Measurements from ENCODE around the gene PLEKHB1.

Gene PLEKHB1

DNA sequence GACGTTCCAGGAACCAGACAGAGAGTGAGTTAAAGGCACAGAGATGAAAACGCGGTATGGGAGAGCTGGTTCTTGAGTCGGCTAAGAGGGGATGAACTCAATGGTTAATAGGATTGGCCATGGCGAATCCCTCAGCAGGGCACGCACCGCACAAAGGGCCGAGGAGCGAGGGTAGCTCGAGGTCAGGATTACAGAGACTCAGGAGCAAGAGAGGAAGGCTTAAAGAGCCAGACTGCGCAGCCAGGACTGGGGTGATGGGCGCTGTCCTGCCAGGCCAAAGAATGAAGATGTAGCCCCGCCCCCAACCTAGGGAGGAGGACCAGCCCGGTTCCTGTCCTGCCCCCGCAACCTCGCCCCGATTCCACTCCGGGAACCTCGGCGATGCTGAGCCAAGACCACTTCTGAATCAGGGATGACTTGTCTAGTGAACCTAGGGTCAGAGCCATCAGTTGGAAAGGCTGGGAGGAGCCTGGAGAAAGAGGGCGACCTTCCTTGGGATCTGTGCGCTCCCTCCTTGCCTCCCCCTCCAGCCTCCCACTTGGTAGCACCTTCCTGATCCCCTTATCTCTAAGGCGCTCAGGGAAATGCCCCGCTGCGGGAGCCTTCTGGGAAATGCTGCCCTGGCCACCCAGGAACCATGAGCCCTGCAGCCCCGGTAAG lies at the start of gene PLEKHB1:
Gene PLEKHB1, plus strand, starts transcription at position 610 of the 660 bp plus-strand sequence. Its CDS starts 28 bp downstream, at position 638.
- H3F3A ChIP-seq (ENCODE audit: insufficient read depth), result no peaks in the 10 kb centered on the region
- no peak within 1 kb of the TSS for H3K27ac ChIP-seq (ENCODE audit: low read depth, low read length)
- TF ChIP-seq CTCF (IDR thresholded peaks at IDR 0.05; ENCODE audit: insufficient read depth, low read length, poor library complexity, severe bottlenecking) (no peak), EZH2phosphoT487 (conservative IDR thresholded peaks at IDR 0.05; ENCODE audit: low read length) (no peak)
- H3K4me3 ChIP-seq (ENCODE audit: insufficient read depth, low read length, poor library complexity, severe bottlenecking), result no peak within 1 kb of the TSS
- no peaks in the 10 kb centered on the region for H3K79me2 ChIP-seq (ENCODE audit: insufficient read depth, low read length)
- peak within 1 kb of the TSS; percentile 55 for H3K4me2 ChIP-seq (ENCODE audit: low read depth, low read length, poor library complexity, severe bottlenecking)
- H2AFZ ChIP-seq (ENCODE audit: low read depth, low read length, severe bottlenecking), result peak within 1 kb of the TSS; percentile 46
- no peaks in the 10 kb centered on the region for H3K9me3 ChIP-seq (ENCODE audit: insufficient read depth, low read length)
- no peaks in the 10 kb centered on the region for H3K27me3 ChIP-seq (ENCODE audit: low read length)
- no peaks in the 10 kb centered on the region for H4K20me1 ChIP-seq (ENCODE audit: low read depth, low read length)
- H3K36me3 ChIP-seq (ENCODE audit: low read length), result no peaks in the 10 kb centered on the region
- H3K9ac ChIP-seq (ENCODE audit: low read length), result no peak within 1 kb of the TSS
- H3K9me2 ChIP-seq (replicated peaks; ENCODE audit: insufficient read depth, low read length), result no peaks in the 10 kb centered on the region

DNA sequence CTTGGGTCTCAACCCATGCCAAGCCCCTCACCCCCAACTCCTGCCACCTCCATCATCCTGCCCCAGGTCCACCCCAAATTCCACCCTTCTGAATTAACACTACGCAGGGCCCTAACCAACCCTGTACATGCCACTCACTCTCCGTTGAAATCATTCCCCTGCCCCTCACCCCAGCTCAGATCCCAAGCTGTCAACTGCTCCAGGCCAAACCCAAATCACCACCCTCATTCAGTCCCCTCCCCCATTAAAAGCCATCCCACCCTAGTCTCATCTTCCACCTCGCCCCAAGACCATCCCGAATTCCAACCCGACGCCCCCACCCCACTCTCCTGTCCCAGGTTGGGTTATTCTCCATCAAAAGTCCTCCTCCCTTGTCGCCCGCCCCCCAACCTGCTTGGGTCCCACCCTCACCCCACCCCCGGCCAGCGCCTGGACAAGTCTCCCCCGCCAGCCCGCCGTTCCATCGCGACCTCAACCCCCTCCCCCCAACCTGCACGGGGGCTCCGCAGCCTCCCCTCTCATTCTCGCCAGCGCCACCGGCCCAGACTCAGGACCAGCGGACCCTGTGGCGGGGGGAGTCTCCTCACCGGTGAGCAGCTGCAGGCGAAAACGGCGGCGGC lies 48.9 kb upstream of the PLEKHB1 start:
- Histone ChIP-seq H3K9ac (ENCODE audit: low read length) (peak overlapping the region; percentile 70), H3K9me3 (ENCODE audit: insufficient read depth, low read length) (no peaks in the 10 kb centered on the region), H2AFZ (ENCODE audit: low read depth, low read length, severe bottlenecking) (peak overlapping the region; percentile 86), H3K79me2 (ENCODE audit: insufficient read depth, low read length) (peaks cover 24% of the 10 kb centered on the region), H4K20me1 (ENCODE audit: low read depth, low read length) (no peaks in the 10 kb centered on the region), H3K4me2 (ENCODE audit: low read depth, low read length, poor library complexity, severe bottlenecking) (peak overlapping the region; percentile 95), H3K36me3 (ENCODE audit: low read length) (no peaks in the 10 kb centered on the region), H3K27me3 (ENCODE audit: low read length) (no peaks in the 10 kb centered on the region), H3F3A (ENCODE audit: insufficient read depth) (peaks cover 9% of the 10 kb centered on the region; the same call in 1 of the 2 replicates), H3K4me3 (ENCODE audit: insufficient read depth, low read length, poor library complexity, severe bottlenecking) (peak overlapping the region; percentile 70), H3K9me2 (replicated peaks; ENCODE audit: insufficient read depth, low read length) (no peaks in the 10 kb centered on the region), H3K27ac (ENCODE audit: low read depth, low read length) (peak overlapping the region; percentile 83)
- TF ChIP-seq CTCF (IDR thresholded peaks at IDR 0.05; ENCODE audit: insufficient read depth, low read length, poor library complexity, severe bottlenecking), result no peak
- TF ChIP-seq EZH2phosphoT487 (conservative IDR thresholded peaks at IDR 0.05; ENCODE audit: low read length), result no peak

GRCh38 chr11:73597956-73598718 lies 48.2 kb upstream of the PLEKHB1 start, which contains the start of gene FAM168A:
Gene FAM168A (minus strand): TSS chr11:73598112. CDS start chr11:73468474, 129,638 bp downstream.
- Histone ChIP-seq H2AFZ (ENCODE audit: low read depth, low read length, severe bottlenecking) (peak within 1 kb of the TSS; percentile 88), H3K4me3 (ENCODE audit: insufficient read depth, low read length, poor library complexity, severe bottlenecking) (peak within 1 kb of the TSS; percentile 70), H3K27ac (ENCODE audit: low read depth, low read length) (peak within 1 kb of the TSS; percentile 83), H3K27me3 (ENCODE audit: low read length) (no peaks in the 10 kb centered on the region), H3K79me2 (ENCODE audit: insufficient read depth, low read length) (peaks cover 22% of the 10 kb centered on the region), H3K9ac (ENCODE audit: low read length) (peak within 1 kb of the TSS; percentile 70), H3K9me3 (ENCODE audit: insufficient read depth, low read length) (no peaks in the 10 kb centered on the region), H3F3A (ENCODE audit: insufficient read depth) (peaks cover 7% of the 10 kb centered on the region; the same call in 1 of the 2 replicates), H3K9me2 (replicated peaks; ENCODE audit: insufficient read depth, low read length) (no peaks in the 10 kb centered on the region), H3K36me3 (ENCODE audit: low read length) (no peaks in the 10 kb centered on the region), H4K20me1 (ENCODE audit: low read depth, low read length) (no peaks in the 10 kb centered on the region), H3K4me2 (ENCODE audit: low read depth, low read length, poor library complexity, severe bottlenecking) (peak within 1 kb of the TSS; percentile 95)
- TF ChIP-seq EZH2phosphoT487 (conservative IDR thresholded peaks at IDR 0.05; ENCODE audit: low read length), result no peak
- no peak for TF ChIP-seq CTCF (IDR thresholded peaks at IDR 0.05; ENCODE audit: insufficient read depth, low read length, poor library complexity, severe bottlenecking)

Measured in SU-DHL-6 (cell line).